Calu3 (cell line): ENCODE results near the gene CNOT8. TPM values are rescaled to one million over a fixed set of nuclear protein-coding genes. Genes with fewer than 3 reads are reported as not detected.

ENCODE experiments used
- BruUV-seq: library from RNA; stranded (reverse); fragments of 400-500 nt; replicated peaks from 2 replicates; lab custom pipeline; 2021; lab: Mats Ljungman, UMichigan
- CTCF ChIA-PET: fragments of 300-600 bp; sonication (Branson Sonifier 250); formaldehyde crosslinking; loops from one replicate; lab custom pipeline; 2022; ENCODE audit warnings: antibody characterized with exemption; lab: Charles Lee
- DNase-seq: peaks from one replicate; pipeline ENCODE4 v3.0.0; 2022
- H3K27ac Mint-ChIP-seq: one replicate; pipeline ENCODE4 v1.8.0; 2022; ENCODE audit warnings: mixed read lengths; ENCODE audit not compliant: unreplicated experiment
- H3K27me3 Mint-ChIP-seq: one replicate; pipeline ENCODE4 v1.8.0; 2022; ENCODE audit warnings: mixed read lengths; ENCODE audit not compliant: unreplicated experiment
- H3K36me3 Mint-ChIP-seq: one replicate; pipeline ENCODE4 v1.8.0; 2022; ENCODE audit warnings: mild to moderate bottlenecking, moderate library complexity, mixed read lengths; ENCODE audit not compliant: insufficient read depth, unreplicated experiment
- H3K4me1 Mint-ChIP-seq: one replicate; pipeline ENCODE4 v1.8.0; 2022; ENCODE audit warnings: mild to moderate bottlenecking, low read depth, mixed read lengths; ENCODE audit not compliant: unreplicated experiment
- H3K4me3 Mint-ChIP-seq: one replicate; pipeline ENCODE4 v1.8.0; 2022; ENCODE audit warnings: mild to moderate bottlenecking, low read depth, moderate library complexity, mixed read lengths; ENCODE audit not compliant: unreplicated experiment
- H3K9me3 Mint-ChIP-seq: one replicate; pipeline ENCODE4 v1.8.0; 2022; ENCODE audit warnings: low read depth, mixed read lengths; ENCODE audit not compliant: unreplicated experiment
- CTCF ChIP-seq: fragments of 200-600 bp; IDR thresholded peaks from one replicate; pipeline ENCODE4 v1.8.0; 2022; ENCODE audit warnings: antibody characterized with exemption; ENCODE audit not compliant: unreplicated experiment
- intact Hi-C: fragments of 100-400 bp; cut with micrococcal nuclease; formaldehyde crosslinking; loops from one replicate; pipeline ENCODE4 v1.10.0; 2022; ENCODE audit not compliant: unreplicated experiment
- total RNA-seq: library from RNA; stranded (reverse); gene quantifications from 2 replicates; pipeline ENCODE4 v1.2.3, GENCODE V29; 2022

Gene CNOT8
- total RNA-seq, 1 experiment from 2014 or later, result 63.0 TPM

GRCh38 chr5:154892369-154892771, 33.9 kb downstream of the CNOT8 start:
- no peak for DNase-seq
- intact Hi-C loops, result no loop called here
- BruUV-seq, result no TSS peak
- peaks cover 59% of the 10 kb centered on the region for H3K36me3 Mint-ChIP-seq
- no peaks in the 10 kb centered on the region for H3K4me1 Mint-ChIP-seq
- no peak overlapping the region for H3K4me3 Mint-ChIP-seq
- no peak for TF ChIP-seq CTCF
- CTCF ChIA-PET, result no interaction called here
- no peaks in the 10 kb centered on the region for H3K9me3 Mint-ChIP-seq
- H3K27me3 Mint-ChIP-seq, result no peaks in the 10 kb centered on the region
- H3K27ac Mint-ChIP-seq, result no peak overlapping the region

- Mint-ChIP-seq H3K27ac (no peak overlapping the region), H3K9me3 (no peaks in the 10 kb centered on the region), H3K4me3 (no peak overlapping the region), H3K4me1 (no peaks in the 10 kb centered on the region), H3K36me3 (peaks cover 60% of the 10 kb centered on the region), H3K27me3 (no peaks in the 10 kb centered on the region)
- intact Hi-C loops, result no loop called here
- TF ChIP-seq CTCF, result no peak
- CTCF ChIA-PET, result no interaction called here
- BruUV-seq, result no TSS peak
- no peak for DNase-seq
Measured at GRCh38 chr5:154893381-154893780, 35.0 kb downstream of the CNOT8 start.

GRCh38 chr5:154895606-154896561, 37.5 kb downstream of the CNOT8 start:
- no peak for TF ChIP-seq CTCF
- no TSS peak for BruUV-seq
- no peak for DNase-seq
- intact Hi-C loops, result no loop called here
- Mint-ChIP-seq H3K27ac (no peak overlapping the region), H3K36me3 (peaks cover 51% of the 10 kb centered on the region), H3K9me3 (no peaks in the 10 kb centered on the region), H3K4me1 (no peaks in the 10 kb centered on the region), H3K4me3 (no peak overlapping the region), H3K27me3 (no peaks in the 10 kb centered on the region)
- CTCF ChIA-PET, result no interaction called here

GRCh38 chr5:154896562-154897165, 38.2 kb downstream of the CNOT8 start:
- intact Hi-C loops, result no loop called here
- no TSS peak for BruUV-seq
- Mint-ChIP-seq H3K27me3 (no peaks in the 10 kb centered on the region), H3K36me3 (peaks cover 43% of the 10 kb centered on the region), H3K27ac (no peak overlapping the region), H3K4me1 (no peaks in the 10 kb centered on the region), H3K4me3 (no peak overlapping the region), H3K9me3 (no peaks in the 10 kb centered on the region)
- no peak for TF ChIP-seq CTCF
- no peak for DNase-seq
- CTCF ChIA-PET, result no interaction called here
